K562 (cell line): ENCODE measurements around the gene EHBP1L1. TPM values are rescaled to one million over a fixed set of nuclear protein-coding genes. Genes with fewer than 3 reads are reported as not detected.

Experiments
- ATAC-seq: fragments of 200-7000 bp; cut with Tn5 transposase; 3 replicates; pipeline ENCODE4 v1.9.1; 2020; ENCODE audit warnings: moderate library complexity
- BruUV-seq: library from RNA; stranded (reverse); fragments of 400-500 nt; replicated peaks from 2 replicates; lab custom pipeline; 2021; lab: Mats Ljungman, UMichigan
- CTCF ChIA-PET: fragments of 300-600 bp; formaldehyde crosslinking; extraction: SDS; loops from one replicate; lab custom pipeline; 2021; ENCODE audit warnings: low intra/inter-chr PET ratio; lab: Yijun Ruan, JAX
- POLR2A ChIA-PET: fragments of 300-600, 350-650 bp; sonication (Branson Sonifier 250); formaldehyde crosslinking; extraction: SDS; loops from one replicate; lab custom pipeline; 2021; ENCODE audit warnings: antibody characterized with exemption, inconsistent platforms; lab: Yijun Ruan, JAX
- DNase-seq, 4 experiments: peaks; one replicate each; pipeline versions ENCODE4 v3.0.0 to v3.0.0-alpha.2; 2011 to 2018; ENCODE audit warnings: low spot score in 3 of 4, mixed read lengths in 3 of 4; ENCODE audit errors: extremely low read depth in 1 of 4
- FAIRE-seq: peaks from 2 replicates; lab custom pipeline; 2011; peaks lifted over from hg19 to GRCh38; lab: Jason Lieb, UNC
- H2AFZ ChIP-seq: 2 replicates; pipeline ENCODE4 v1.6.0; 2011; ENCODE audit warnings: low read depth, low read length, control low read depth, inconsistent platforms
- H3K27ac ChIP-seq: fragments of 200-600 bp; 3 replicates; pipeline ENCODE4 v1.8.0; 2011; ENCODE audit warnings: low read depth, mild to moderate bottlenecking, control low read depth, inconsistent platforms, low read length, moderate library complexity, mixed read lengths; ENCODE audit errors: extremely low read depth
- H3K27me3 ChIP-seq, 2 experiments: fragments of 300-600 bp in 1 of 2; 2 replicates in 1 of 2; 3 replicates in 1 of 2; pipeline versions ENCODE4 v1.6.0 to v1.8.0; 2011; ENCODE audit warnings: inconsistent platforms in 2 of 2, low read length in 2 of 2, mild to moderate bottlenecking in 1 of 2, mixed read lengths in 1 of 2, moderate library complexity in 1 of 2; ENCODE audit not compliant: control insufficient read depth in 2 of 2, insufficient read depth in 2 of 2
- H3K36me3 ChIP-seq: fragments of 300-600 bp; 3 replicates; pipeline ENCODE4 v1.8.0; 2011; ENCODE audit warnings: mild to moderate bottlenecking, low read length, inconsistent platforms; ENCODE audit not compliant: control insufficient read depth, insufficient read depth
- H3K4me1 ChIP-seq, 2 experiments: fragments of 200-600 bp in 1 of 2; replicated peaks in 1 of 2; 2 replicates in 1 of 2; 3 replicates in 1 of 2; pipeline versions ENCODE4 v1.5.1 to v1.8.0; 2011; ENCODE audit warnings: inconsistent platforms in 2 of 2, low read length in 2 of 2, mild to moderate bottlenecking in 1 of 2, mixed read lengths in 1 of 2, moderate library complexity in 1 of 2; ENCODE audit not compliant: control insufficient read depth in 2 of 2, insufficient read depth in 2 of 2
- H3K4me2 ChIP-seq: 2 replicates; pipeline ENCODE4 v1.6.1; 2011; ENCODE audit warnings: low read length, control low read depth, inconsistent platforms, mixed read lengths; ENCODE audit not compliant: insufficient read depth
- H3K4me3 ChIP-seq: fragments of 200-600 bp; sonication (generic), shearing (Covaris generic); 2 replicates; pipeline ENCODE4 v1.5.1; 2016; ENCODE audit warnings: control low read depth, inconsistent platforms
- H3K79me2 ChIP-seq: fragments of 200-600 bp; 3 replicates; pipeline ENCODE4 v1.8.0; 2011; ENCODE audit warnings: low read length, inconsistent platforms; ENCODE audit not compliant: control insufficient read depth, insufficient read depth
- H3K9ac ChIP-seq, 2 experiments: 2 replicates each; pipeline versions ENCODE4 v1.6.0 to v1.6.1; 2011; ENCODE audit warnings: low read depth in 2 of 2, low read length in 2 of 2, control low read depth in 1 of 2, inconsistent platforms in 1 of 2, mild to moderate bottlenecking in 1 of 2, mixed read lengths in 1 of 2; ENCODE audit not compliant: insufficient read depth in 1 of 2
- H3K9me1 ChIP-seq: one replicate; pipeline ENCODE4 v1.6.0; 2011; ENCODE audit warnings: inconsistent platforms, mild to moderate bottlenecking, low read length, moderate library complexity; ENCODE audit not compliant: control insufficient read depth, insufficient read depth
- H3K9me3 ChIP-seq: replicated peaks from 2 replicates; pipeline ENCODE4 v1.5.1; 2011; ENCODE audit warnings: low read depth, low read length, inconsistent platforms; ENCODE audit not compliant: control insufficient read depth, insufficient read depth
- H4K20me1 ChIP-seq: replicated peaks from 2 replicates; pipeline ENCODE4 v1.6.1; 2011; ENCODE audit warnings: low read length, inconsistent platforms, mixed read lengths; ENCODE audit not compliant: control insufficient read depth, insufficient read depth
- POLR2G ChIP-seq: fragments of 200-400 bp; formaldehyde crosslinking; IDR thresholded peaks from 2 replicates; pipeline ENCODE4 v1.6.1; 2017; ENCODE audit warnings: low read depth, mild to moderate bottlenecking, antibody characterized with exemption, low read length, moderate library complexity
- RBFOX2 ChIP-seq: fragments of 200-400 bp; formaldehyde crosslinking; IDR thresholded peaks from 2 replicates; pipeline ENCODE4 v1.6.1; 2017; ENCODE audit warnings: low read depth, mild to moderate bottlenecking, low read length, moderate library complexity
- RBM22 ChIP-seq: fragments of 200-400 bp; formaldehyde crosslinking; IDR thresholded peaks from 2 replicates; pipeline ENCODE4 v1.6.1; 2018; ENCODE audit warnings: low read length, low read depth; ENCODE audit not compliant: poor library complexity, severe bottlenecking
- ZBTB43 ChIP-seq: sonication (generic); formaldehyde crosslinking; IDR thresholded peaks from 2 replicates; pipeline ENCODE4 v1.8.0; 2023; ENCODE audit warnings: mild to moderate bottlenecking, missing genetic modification reagents
- WGBS: fragments of 100-300 bp; shearing (Covaris generic); methylation state at CpG from one replicate; pipeline ENCODE4 v1.1.6; 2016; ENCODE audit warnings: low coverage, mixed read lengths; ENCODE audit not compliant: insufficient coverage; ENCODE audit errors: missing lambda C conversion rate; 5-methylcytosine and 5-hydroxymethylcytosine counted together
- in situ Hi-C: fragments of 300-500 bp; cut with MboI; formaldehyde crosslinking; loops from 4 replicates; pipeline ENCODE4 v1.15.0; 2018; ENCODE audit warnings: inconsistent platforms, mixed read lengths
- intact Hi-C: fragments of 100-400 bp; cut with micrococcal nuclease; formaldehyde crosslinking; loops from 2 replicates; pipeline ENCODE4 v1.14.2; 2022
- polyA plus RNA-seq, 8 experiments: library from polyadenylated mRNA; depleted of rRNA in 4 of 8; stranded (reverse) in 5 of 8; unstranded in 3 of 8; fragments of >200 nt; fragmentation: Nextera tagmentation in 2 of 8; fragmentation: Illumina TruSeq in 1 of 8; extraction: Ambion mirVana in 2 of 8; extraction: Trizol in 1 of 8; gene quantifications; 2 replicates each; pipeline versions ENCODE4 v1.2.1 to v1.2.3, GENCODE V29; 2011 to 2014; ENCODE audit warnings: inconsistent platforms in 1 of 8, missing spikeins in 1 of 8
- total RNA-seq, 7 experiments: library from RNA; depleted of rRNA in 6 of 7; stranded (reverse); fragments of >200 nt in 6 of 7; fragmentation: Illumina TruSeq in 2 of 7; extraction: Trizol in 2 of 7; gene quantifications; 2 replicates each; pipeline versions ENCODE4 v1.2.1 to v1.2.3, GENCODE V29; 2011 to 2021; ENCODE audit warnings: low replicate concordance in 1 of 7

Gene EHBP1L1
- total and polyA plus RNA-seq, 9 of the 15 experiments (the other 6 are each of a cell fraction or from before 2014, with no cell fraction given), result 0.03 to 87.1 (median 26.3) TPM

GRCh38 chr11:65620666-65621065 lies 44.8 kb downstream of the EHBP1L1 start:
- ATAC-seq (no peak), FAIRE-seq (no peak), DNase-seq (no peak)
- Histone ChIP-seq H3K27ac (no peak overlapping the region), H3K9ac (no peak overlapping the region; a peak in 1 of 4 replicates), H3K36me3 (peaks cover 84% of the 10 kb centered on the region; the same call in 2 of the 3 replicates), H4K20me1 (no peaks in the 10 kb centered on the region; the same call in 1 of the 2 replicates), H3K4me1 (peaks cover 6 to 59% of the 10 kb centered on the region in 2 experiments; a peak in 3 of 5 replicates), H3K4me3 (no peak overlapping the region), H3K9me3 (no peaks in the 10 kb centered on the region), H3K27me3 (no peaks in the 10 kb centered on the region), H3K9me1 (no peaks in the 10 kb centered on the region), H3K79me2 (peaks cover 24% of the 10 kb centered on the region), H2AFZ (no peak overlapping the region), H3K4me2 (no peak overlapping the region)
- 96% methylated on average over 13 of the region's 19 CpGs for WGBS
- BruUV-seq, result no TSS peak
- in situ Hi-C loops (no loop called here), intact Hi-C loops (no loop called here)
- TF ChIP-seq POLR2G (peak; percentile 71), RBFOX2 (peak; percentile 56; the same call in 1 of the 2 replicates), RBM22 (peak; percentile 45), ZBTB43 (CRISPR knock-in tag) (no peak)
- CTCF ChIA-PET, result no interaction called here
- POLR2A ChIA-PET, result interaction anchor here (1.5 kb wide), 1 partner anchor 10 kb away, joined by 5 read pairs; no protein-coding TSS in a partner anchor
